HepG2 (cell line): ENCODE measurements around the gene TBX21. TPM values are rescaled to one million over a fixed set of nuclear protein-coding genes. Genes with fewer than 3 reads are reported as not detected.
A peak's percentile ranks its signal among the peaks of the same experiment; 100 is the strongest.

Source experiments
- AGO2 ChIP-seq: fragments of 200-400 bp; formaldehyde crosslinking; optimal IDR thresholded peaks from 2 replicates; pipeline ENCODE3; 2017; ENCODE audit warnings: mild to moderate bottlenecking, low read depth, low read length, moderate library complexity
- ELF3 ChIP-seq: IDR thresholded peaks from 2 replicates; pipeline ENCODE4 v1.6.1; 2016; ENCODE audit warnings: missing genetic modification reagents, missing compliant biosample characterization
- FOXK2 ChIP-seq: fragments of 450-650 bp; IDR thresholded peaks from 2 replicates; pipeline ENCODE4 v1.6.1; 2016
- HDAC6 ChIP-seq: fragments of 200-600 bp; sonication (generic); IDR thresholded peaks from 2 replicates; pipeline ENCODE4 v1.7.0; 2017; ENCODE audit warnings: mild to moderate bottlenecking, antibody characterized with exemption, low read length, low read depth
- IRF2 ChIP-seq: IDR thresholded peaks from 2 replicates; pipeline ENCODE4 v1.6.1; 2018; ENCODE audit warnings: missing genetic modification reagents, missing compliant biosample characterization
- KLF13 ChIP-seq: sonication (generic); formaldehyde crosslinking; IDR thresholded peaks from 2 replicates; pipeline ENCODE4 v1.4.0; 2020; ENCODE audit warnings: mild to moderate bottlenecking, missing genetic modification reagents
- LCORL ChIP-seq, 2 experiments: fragments of 450-650 bp in 1 of 2; sonication (generic) in 1 of 2; formaldehyde crosslinking in 1 of 2; IDR thresholded peaks; 2 replicates each; pipeline versions ENCODE4 v1.5.0 to v1.6.1; 2017 to 2020; ENCODE audit warnings: antibody characterized with exemption in 1 of 2, missing genetic modification reagents in 1 of 2
- MTA3 ChIP-seq: sonication (generic); formaldehyde crosslinking; IDR thresholded peaks from 2 replicates; pipeline ENCODE4 v1.4.0; 2020; ENCODE audit warnings: missing genetic modification reagents
- NRL ChIP-seq: sonication (generic); formaldehyde crosslinking; IDR thresholded peaks from 2 replicates; pipeline ENCODE4 v1.5.0; 2020; ENCODE audit warnings: missing genetic modification reagents, mild to moderate bottlenecking, moderate library complexity, borderline replicate concordance
- SP4 ChIP-seq: sonication (generic); formaldehyde crosslinking; IDR thresholded peaks from 2 replicates; pipeline ENCODE4 v1.8.1; 2023; ENCODE audit warnings: mild to moderate bottlenecking, missing genetic modification reagents
- XBP1 ChIP-seq: sonication (generic); formaldehyde crosslinking; IDR thresholded peaks from 2 replicates; pipeline ENCODE4 v1.5.0; 2020; ENCODE audit warnings: missing genetic modification reagents
- ZFP36L2 ChIP-seq: sonication (generic); formaldehyde crosslinking; IDR thresholded peaks from 2 replicates; pipeline ENCODE4 v1.4.0; 2020; ENCODE audit warnings: missing genetic modification reagents
- ZNF263 ChIP-seq: sonication (generic); formaldehyde crosslinking; IDR thresholded peaks from 2 replicates; pipeline ENCODE4 v1.4.0; 2020; ENCODE audit warnings: missing genetic modification reagents
- polyA plus RNA-seq, 8 experiments: library from polyadenylated mRNA; depleted of rRNA in 3 of 8; stranded (reverse) in 7 of 8; unstranded in 1 of 8; fragments of >200 nt; fragmentation: Illumina TruSeq in 4 of 8; extraction: Trizol in 4 of 8; gene quantifications; 2 replicates each; pipeline versions ENCODE4 v1.2.1 to v1.2.3, GENCODE V29; 2011 to 2016; ENCODE audit warnings: low read depth in 4 of 8, missing spikeins in 1 of 8, mixed read lengths in 1 of 8; ENCODE audit not compliant: insufficient read depth in 1 of 8
- total RNA-seq, 5 experiments: library from RNA; depleted of rRNA; stranded (reverse); fragments of >200 nt; fragmentation: Illumina TruSeq; extraction: Trizol; gene quantifications; 2 replicates each; pipeline ENCODE4 v1.2.3, GENCODE V29; 2016; ENCODE audit warnings: low read depth in 1 of 5
- TF ChIP-seq, protein P1 (sequence below): sonication (generic); formaldehyde crosslinking; IDR thresholded peaks from 2 replicates; pipeline ENCODE4 v1.4.0; 2020; ENCODE audit warnings: mild to moderate bottlenecking, missing genetic modification reagents
- TF ChIP-seq, protein P2 (sequence below): IDR thresholded peaks from 2 replicates; pipeline ENCODE4 v1.6.1; 2012; ENCODE audit warnings: low read depth, low read length, improper control_type of control experiment
- TF ChIP-seq, protein P3 (sequence below): sonication (generic); formaldehyde crosslinking; IDR thresholded peaks from 2 replicates; pipeline ENCODE4 v1.4.0; 2020; ENCODE audit warnings: mild to moderate bottlenecking, missing genetic modification reagents

Gene TBX21
- total and polyA plus RNA-seq, 2 of the 13 experiments (the other 11 are each of a cell fraction or from before 2014, with no cell fraction given), result not detected

- TF ChIP-seq, protein P1, sequence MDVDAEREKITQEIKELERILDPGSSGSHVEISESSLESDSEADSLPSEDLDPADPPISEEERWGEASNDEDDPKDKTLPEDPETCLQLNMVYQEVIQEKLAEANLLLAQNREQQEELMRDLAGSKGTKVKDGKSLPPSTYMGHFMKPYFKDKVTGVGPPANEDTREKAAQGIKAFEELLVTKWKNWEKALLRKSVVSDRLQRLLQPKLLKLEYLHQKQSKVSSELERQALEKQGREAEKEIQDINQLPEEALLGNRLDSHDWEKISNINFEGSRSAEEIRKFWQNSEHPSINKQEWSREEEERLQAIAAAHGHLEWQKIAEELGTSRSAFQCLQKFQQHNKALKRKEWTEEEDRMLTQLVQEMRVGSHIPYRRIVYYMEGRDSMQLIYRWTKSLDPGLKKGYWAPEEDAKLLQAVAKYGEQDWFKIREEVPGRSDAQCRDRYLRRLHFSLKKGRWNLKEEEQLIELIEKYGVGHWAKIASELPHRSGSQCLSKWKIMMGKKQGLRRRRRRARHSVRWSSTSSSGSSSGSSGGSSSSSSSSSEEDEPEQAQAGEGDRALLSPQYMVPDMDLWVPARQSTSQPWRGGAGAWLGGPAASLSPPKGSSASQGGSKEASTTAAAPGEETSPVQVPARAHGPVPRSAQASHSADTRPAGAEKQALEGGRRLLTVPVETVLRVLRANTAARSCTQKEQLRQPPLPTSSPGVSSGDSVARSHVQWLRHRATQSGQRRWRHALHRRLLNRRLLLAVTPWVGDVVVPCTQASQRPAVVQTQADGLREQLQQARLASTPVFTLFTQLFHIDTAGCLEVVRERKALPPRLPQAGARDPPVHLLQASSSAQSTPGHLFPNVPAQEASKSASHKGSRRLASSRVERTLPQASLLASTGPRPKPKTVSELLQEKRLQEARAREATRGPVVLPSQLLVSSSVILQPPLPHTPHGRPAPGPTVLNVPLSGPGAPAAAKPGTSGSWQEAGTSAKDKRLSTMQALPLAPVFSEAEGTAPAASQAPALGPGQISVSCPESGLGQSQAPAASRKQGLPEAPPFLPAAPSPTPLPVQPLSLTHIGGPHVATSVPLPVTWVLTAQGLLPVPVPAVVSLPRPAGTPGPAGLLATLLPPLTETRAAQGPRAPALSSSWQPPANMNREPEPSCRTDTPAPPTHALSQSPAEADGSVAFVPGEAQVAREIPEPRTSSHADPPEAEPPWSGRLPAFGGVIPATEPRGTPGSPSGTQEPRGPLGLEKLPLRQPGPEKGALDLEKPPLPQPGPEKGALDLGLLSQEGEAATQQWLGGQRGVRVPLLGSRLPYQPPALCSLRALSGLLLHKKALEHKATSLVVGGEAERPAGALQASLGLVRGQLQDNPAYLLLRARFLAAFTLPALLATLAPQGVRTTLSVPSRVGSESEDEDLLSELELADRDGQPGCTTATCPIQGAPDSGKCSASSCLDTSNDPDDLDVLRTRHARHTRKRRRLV, result 0 out of 2 replicates have a peak, but pooled peaks have one; percentile 43
- TF ChIP-seq FOXK2 (no peak), SP4 (CRISPR knock-in tag) (no peak), NRL (no peak), XBP1 (CRISPR knock-in tag) (no peak), ELF3 (peak; percentile 67), IRF2 (CRISPR knock-in tag) (peak; percentile 77), HDAC6 (no peak), ZFP36L2 (0 out of 2 replicates have a peak, but pooled peaks have one; percentile 68), LCORL (IDR thresholded peaks at IDR 0.05) (no peak), LCORL (CRISPR knock-in tag; IDR thresholded peaks at IDR 0.05) (no peak), KLF13 (CRISPR knock-in tag) (no peak), ZNF263 (CRISPR knock-in tag) (no peak), MTA3 (CRISPR knock-in tag) (no peak), AGO2 (no peak)
- TF ChIP-seq, protein P2, sequence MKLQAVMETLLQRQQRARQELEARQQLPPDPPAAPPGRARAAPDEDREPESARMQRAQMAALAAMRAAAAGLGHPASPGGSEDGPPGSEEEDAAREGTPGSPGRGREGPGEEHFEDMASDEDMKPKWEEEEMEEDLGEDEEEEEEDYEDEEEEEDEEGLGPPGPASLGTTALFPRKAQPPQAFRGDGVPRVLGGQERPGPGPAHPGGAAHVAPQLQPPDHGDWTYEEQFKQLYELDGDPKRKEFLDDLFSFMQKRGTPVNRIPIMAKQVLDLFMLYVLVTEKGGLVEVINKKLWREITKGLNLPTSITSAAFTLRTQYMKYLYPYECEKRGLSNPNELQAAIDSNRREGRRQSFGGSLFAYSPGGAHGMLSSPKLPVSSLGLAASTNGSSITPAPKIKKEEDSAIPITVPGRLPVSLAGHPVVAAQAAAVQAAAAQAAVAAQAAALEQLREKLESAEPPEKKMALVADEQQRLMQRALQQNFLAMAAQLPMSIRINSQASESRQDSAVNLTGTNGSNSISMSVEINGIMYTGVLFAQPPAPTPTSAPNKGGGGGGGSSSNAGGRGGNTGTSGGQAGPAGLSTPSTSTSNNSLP, result no peak
- TF ChIP-seq, protein P3, sequence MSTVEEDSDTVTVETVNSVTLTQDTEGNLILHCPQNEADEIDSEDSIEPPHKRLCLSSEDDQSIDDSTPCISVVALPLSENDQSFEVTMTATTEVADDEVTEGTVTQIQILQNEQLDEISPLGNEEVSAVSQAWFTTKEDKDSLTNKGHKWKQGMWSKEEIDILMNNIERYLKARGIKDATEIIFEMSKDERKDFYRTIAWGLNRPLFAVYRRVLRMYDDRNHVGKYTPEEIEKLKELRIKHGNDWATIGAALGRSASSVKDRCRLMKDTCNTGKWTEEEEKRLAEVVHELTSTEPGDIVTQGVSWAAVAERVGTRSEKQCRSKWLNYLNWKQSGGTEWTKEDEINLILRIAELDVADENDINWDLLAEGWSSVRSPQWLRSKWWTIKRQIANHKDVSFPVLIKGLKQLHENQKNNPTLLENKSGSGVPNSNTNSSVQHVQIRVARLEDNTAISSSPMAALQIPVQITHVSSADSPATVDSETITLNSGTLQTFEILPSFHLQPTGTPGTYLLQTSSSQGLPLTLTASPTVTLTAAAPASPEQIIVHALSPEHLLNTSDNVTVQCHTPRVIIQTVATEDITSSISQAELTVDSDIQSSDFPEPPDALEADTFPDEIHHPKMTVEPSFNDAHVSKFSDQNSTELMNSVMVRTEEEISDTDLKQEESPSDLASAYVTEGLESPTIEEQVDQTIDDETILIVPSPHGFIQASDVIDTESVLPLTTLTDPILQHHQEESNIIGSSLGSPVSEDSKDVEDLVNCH (CRISPR knock-in tag), result no peak
Observed at GRCh38 chr17:47785538-47786123, 52.6 kb downstream of the TBX21 start (continued).
